GM18858 (cell line): ENCODE results near the gene POLD2.

Experiments
- ATAC-seq: cut with Tn5 transposase; IDR thresholded peaks from one replicate; pipeline ENCODE4 v1.9.1; 2021; ENCODE audit not compliant: unreplicated experiment

Gene POLD2

DNA sequence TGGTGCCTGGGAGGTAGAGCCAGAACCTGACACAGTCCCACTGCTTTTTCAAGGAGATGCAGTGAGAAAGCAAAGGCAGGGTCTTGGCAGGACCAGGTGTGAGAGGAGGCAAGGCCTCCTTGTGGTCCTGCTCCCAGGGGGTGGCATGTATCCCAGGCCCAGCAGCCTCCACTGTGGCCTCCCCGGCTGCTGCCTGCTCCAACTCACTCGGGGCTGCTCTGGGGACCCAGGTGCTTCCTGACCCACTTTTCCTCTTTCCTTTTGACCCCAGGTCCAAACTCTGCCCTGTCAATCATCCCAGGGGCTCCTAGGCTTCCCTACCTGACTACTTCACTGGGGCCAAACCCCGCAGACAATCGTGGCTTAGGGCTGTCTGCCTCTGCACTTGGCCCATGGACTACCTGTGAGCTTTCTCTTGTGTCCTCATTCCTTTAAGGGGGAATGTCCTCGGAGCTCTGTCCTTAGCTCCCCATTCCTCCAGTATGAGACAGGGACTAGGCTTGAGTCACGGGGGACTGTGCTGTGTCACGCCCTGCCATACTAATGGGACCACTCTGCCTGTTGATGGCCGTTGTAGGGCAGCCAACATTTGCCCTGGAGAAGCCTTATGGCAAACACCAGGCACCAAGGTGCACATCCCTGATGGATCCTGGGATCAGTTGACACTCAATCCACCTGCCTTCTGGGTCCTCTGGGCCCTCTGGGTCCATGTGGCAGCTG lies 20.3 kb downstream of the POLD2 start:
- ATAC-seq: no peak

GRCh38 chr7:44101966-44102845 lies 21.1 kb downstream of the POLD2 start:
- no peak for ATAC-seq

DNA sequence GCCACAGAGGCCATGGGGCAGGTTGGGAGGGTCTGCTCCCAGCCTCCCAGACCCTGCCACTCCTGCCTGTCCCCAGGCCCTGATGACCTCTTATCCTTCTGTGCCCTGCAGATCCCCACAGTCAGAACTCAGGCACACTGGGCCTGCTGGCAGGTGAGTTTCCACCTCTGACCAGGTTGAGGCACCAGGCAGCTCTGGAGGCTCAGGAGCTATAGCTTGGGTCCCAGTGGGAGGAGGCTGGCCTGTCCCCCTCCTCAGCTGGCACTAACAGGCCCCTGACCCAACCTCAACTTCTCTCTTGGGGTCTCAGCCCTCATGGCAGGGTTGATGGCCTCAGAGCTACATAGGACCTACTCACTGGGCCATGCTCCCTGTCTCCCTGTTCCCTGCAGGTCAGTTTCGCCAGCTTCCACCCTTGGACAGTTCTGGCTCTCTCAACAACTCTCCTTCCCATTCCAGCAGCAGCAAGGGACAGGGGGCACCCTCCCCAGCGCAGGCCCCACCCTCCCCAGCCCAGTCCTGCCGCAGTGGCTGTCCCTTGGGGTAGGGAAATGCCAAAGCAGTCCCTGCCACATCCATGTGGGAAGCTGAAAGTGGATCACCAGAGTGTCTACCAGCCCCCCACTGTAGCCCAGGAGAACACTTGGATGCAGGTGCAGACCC lies 21.9 kb downstream of the POLD2 start:
- no peak for ATAC-seq

GRCh38 chr7:44100458-44101302 lies 22.7 kb downstream of the POLD2 start:
- ATAC-seq: no peak

GRCh38 chr7:44099669-44100068 lies 23.7 kb downstream of the POLD2 start:
- ATAC-seq: no peak

- ATAC-seq: no peak
Measured at GRCh38 chr7:44098092-44099068, 25.0 kb downstream of the POLD2 start.

GRCh38 chr7:44097064-44097932 lies 26.1 kb downstream of the POLD2 start:
- peak; percentile 60 for ATAC-seq

DNA sequence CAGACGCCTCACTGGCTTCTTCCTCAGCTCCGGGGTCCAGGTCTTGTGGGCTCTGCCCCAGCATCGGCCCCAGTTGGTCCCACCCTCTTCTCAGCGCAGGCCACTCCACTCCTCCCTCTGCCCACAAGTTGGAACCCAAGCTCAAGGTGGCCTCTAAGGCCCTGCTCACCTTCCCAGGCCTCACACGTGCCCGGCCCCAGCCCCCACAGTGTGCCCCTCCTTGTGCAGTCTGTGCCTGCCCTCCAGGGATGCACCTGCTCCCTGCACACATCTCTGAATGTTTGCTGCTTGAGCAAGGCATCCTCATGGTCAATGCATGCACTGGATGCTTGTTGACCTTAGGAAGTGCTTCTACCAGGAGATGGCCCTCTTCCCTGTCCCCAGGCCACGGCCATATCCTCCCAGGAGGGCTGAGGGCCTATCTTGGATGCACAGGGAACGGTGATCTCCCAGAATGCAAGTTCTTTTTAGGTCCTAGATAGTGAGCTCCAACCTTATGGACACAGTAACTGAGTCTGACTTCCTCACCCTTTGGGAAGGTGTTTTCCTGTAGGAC lies 26.9 kb downstream of the POLD2 start:
- ATAC-seq: no peak

DNA sequence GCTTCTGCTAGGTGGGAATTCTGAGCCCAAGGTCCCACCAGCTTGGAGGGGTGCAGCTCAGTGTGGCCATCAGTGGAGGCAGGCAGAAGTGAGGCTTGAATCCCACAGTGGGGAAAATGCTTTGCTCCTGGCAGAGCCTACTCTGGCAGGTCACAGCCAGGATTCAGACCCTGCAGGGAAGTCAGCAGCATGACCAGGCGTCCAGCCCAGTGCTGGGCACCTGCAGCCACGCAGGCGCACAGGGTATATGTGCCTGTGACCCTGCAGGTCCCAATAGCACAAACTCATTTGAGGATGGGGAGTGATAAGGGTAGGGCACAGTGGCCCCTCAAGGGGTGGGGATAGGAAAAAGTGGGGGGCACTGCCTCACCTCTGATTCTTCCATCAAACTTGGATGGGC lies 27.6 kb downstream of the POLD2 start:
- no peak for ATAC-seq

GRCh38 chr7:44094883-44095592 lies 28.3 kb downstream of the POLD2 start:
- ATAC-seq: no peak

DNA sequence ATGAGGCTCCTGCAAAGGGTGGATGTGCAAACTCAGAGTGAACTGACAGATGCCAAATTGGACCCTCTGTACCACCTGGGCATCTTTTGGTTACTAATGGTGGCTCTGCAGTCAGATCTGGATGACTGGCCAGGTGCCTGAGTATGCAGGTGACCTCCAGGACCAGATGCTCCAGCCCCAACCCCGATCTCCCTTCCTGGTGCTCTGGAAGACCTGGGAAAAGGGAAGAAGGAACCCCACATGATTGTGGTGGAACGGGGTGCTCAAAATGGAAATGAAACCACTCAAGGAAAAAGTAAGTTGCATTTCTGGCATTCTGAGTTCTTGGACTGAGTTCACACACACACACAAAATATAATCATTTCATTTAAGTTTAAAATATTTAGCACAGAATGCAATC lies 29.0 kb downstream of the POLD2 start:
- ATAC-seq: no peak

DNA sequence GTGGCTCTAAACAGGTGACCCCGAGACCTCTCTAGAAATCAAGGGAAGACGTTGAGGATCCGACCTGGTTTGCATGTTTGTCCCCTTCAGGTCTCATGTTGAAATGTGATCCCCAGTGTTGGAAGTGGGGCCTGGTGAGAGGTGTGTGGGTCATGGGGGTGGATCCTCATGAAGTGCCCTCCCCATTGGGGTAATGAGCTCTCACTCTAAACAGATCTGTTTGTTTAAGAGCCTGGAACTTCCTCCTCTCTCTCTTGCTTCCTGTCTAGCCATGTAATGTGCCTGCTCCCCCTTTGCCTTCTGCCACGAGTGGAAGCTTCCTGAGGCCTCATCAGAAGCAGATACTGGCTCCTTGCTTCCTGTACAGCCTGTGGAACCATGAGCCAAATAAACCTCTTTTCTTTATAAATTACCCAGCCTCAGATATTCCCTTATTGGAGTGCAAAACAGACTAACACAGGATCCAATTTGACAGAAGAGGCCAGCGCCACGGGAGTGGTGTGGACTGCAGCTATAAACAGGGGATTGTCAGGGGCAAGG lies 30.2 kb downstream of the POLD2 start:
- no peak for ATAC-seq

DNA sequence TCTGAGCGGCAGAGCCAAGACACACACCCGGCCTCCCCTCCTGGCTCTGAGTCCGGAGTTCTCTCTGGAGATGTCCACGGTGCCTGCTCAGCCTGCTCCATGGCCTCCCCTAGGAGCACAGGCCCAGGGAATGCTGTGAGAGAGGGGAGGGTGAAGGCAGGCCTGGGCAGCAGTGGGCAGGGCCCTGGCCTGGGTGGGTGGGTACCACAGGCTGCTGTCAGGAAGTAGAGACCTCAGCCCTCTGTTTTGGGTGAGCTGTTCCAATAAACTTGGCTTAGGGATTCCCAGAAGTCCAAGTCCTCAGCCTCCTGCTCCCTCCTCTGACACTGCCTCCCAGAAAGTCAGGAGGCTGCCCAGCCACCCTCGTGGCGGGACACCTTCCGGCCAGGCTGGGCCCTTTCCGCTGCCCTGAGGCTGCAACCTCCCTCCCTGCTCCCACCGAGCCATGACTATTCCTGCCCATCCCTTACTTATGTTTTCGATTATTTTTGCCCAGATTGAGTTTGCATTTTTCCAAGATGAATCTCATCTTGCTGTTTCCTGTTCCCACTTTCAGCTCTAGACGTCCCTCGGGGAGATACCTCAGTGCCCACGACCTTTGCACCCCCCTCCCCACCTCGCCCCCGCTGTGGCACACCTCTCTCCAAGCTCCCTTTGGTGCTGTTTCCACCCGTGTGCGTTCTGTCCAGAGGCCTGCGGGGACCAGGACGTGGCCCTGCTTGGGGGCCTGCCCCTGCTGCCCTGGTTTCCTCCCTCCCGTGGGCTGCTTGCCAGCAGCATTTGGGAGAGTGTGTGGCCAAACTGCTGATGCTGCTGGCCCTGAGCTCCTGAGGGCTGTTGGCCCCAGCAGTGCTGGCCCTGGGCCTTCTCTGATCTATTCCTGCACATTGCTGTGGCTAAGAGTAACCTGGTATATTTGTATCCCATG lies 35.2 kb downstream of the POLD2 start:
- ATAC-seq: no peak

DNA sequence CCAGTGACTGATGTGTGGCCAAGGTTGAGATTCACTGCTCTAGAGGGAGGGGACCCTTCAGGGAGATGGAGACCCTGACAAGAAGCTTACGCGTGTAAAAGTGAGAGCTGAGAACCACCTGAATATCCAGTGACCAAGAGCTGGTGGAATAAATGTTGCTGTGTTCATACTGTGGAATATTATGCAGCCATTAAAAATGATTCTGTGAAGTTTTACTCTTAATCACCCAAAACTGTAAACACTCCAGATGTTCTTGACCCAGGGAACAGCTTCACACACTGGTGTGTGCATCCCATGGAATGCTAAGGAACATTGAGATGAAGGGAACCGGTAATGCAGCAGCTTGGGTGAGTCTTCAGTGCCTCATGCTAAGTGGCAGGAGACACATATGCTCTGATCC lies 36.7 kb downstream of the POLD2 start:
- ATAC-seq: no peak

DNA sequence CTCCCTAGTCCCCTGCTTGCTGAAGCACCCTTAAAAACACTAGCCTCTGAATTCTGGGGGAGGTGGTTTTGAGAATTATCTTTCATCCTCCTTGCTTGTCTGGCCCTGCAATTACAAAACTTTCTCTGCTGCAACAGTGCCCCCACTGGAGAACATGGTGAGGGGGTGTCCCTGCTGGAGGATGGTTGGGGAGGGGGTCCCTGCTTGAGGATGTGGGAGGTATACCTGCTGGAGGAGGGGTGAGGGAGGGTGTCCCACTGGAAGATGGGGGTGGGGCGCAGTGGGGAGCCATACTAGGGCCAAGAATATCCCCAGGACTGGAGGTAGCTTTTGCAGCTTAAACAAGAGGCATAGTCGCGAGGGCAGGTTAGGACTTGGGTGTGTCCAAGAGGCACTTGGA lies 37.8 kb downstream of the POLD2 start:
- ATAC-seq: no peak

DNA sequence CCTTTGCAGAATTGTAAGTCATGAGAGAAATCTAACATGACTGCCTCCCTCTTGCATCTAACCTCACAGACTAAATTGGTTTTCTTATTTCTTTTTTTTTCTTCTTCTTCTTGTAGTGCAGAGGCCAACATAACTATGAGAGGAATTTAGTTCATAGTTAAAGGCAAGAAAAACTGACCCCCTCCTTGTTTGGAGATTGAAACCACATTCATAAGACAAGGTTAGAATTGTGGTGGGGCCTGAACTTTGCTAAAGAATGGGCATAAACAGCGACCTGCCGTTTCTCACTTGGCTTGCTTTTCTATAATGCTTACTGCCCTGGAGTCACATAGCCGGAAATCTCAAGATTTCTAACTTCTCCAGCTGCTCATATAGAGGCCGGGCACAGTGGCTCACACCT lies 38.6 kb downstream of the POLD2 start:
- ATAC-seq: no peak

GRCh38 chr7:44083796-44084195 lies 39.6 kb downstream of the POLD2 start:
- no peak for ATAC-seq
